GM12878 (cell line): ENCODE results near the gene USP9X.

Source experiments
- BACH1 ChIP-seq: fragments of 450-650 bp; IDR thresholded peaks from 2 replicates; pipeline ENCODE4 v1.6.1; 2017; ENCODE audit warnings: mild to moderate bottlenecking, borderline replicate concordance
- EP300 ChIP-seq, 2 experiments: fragments of 150-350 bp in 1 of 2; IDR thresholded peaks; 2 replicates each; pipeline ENCODE4 v1.6.1; 2011 to 2012; ENCODE audit warnings: low read depth in 2 of 2, low read length in 2 of 2, borderline replicate concordance in 1 of 2, improper control_type of control experiment in 1 of 2, inconsistent platforms in 1 of 2; ENCODE audit not compliant: control insufficient read depth in 1 of 2
- RCOR1 ChIP-seq: conservative IDR thresholded peaks from 2 replicates; pipeline ENCODE4 v1.6.1; 2012; ENCODE audit warnings: low read depth, low read length, improper control_type of control experiment

- TF ChIP-seq BACH1: no peak
- no peak for TF ChIP-seq EP300 (IDR thresholded peaks at IDR 0.05; ENCODE audit: borderline replicate concordance in 1 of 2, control insufficient read depth in 1 of 2, low read depth in 2 of 2, low read length in 2 of 2)
- no peak for TF ChIP-seq RCOR1
Measured at GRCh38 chrX:41108463-41109205, 23.4 kb downstream of the USP9X start.
